Urinary bladder (tissue), 4 donors: ENCODE measurements around the gene PLB1. TPM values are rescaled to one million over a fixed set of nuclear protein-coding genes. Genes with fewer than 3 reads are reported as not detected.

Experiments used
- DNase-seq: peaks from one replicate; pipeline ENCODE4 v3.0.0-alpha.2; 2015; ENCODE audit errors: extremely low spot score
- H3K27ac ChIP-seq: one replicate; pipeline ENCODE4 v1.5.1; 2013; ENCODE audit warnings: low read depth, mild to moderate bottlenecking, moderate library complexity
- H3K36me3 ChIP-seq: one replicate; pipeline ENCODE4 v1.6.1; 2013; ENCODE audit warnings: mild to moderate bottlenecking, moderate library complexity; ENCODE audit not compliant: insufficient read depth
- H3K4me1 ChIP-seq: one replicate; pipeline ENCODE4 v1.6.1; 2013; ENCODE audit warnings: mild to moderate bottlenecking, moderate library complexity; ENCODE audit not compliant: insufficient read depth
- H3K4me3 ChIP-seq: one replicate; pipeline ENCODE4 v1.5.1; 2013; ENCODE audit warnings: low read depth, low read length
- WGBS: extraction: QIAGEN DNeasy Blood & Tissue Kit; methylation state at CpG from one replicate; pipeline ENCODE4 v1.1.7; 2013; 5-methylcytosine and 5-hydroxymethylcytosine counted together
- polyA plus RNA-seq: library from polyadenylated mRNA; stranded (reverse); fragments of 200-250 nt; gene quantifications from one replicate; pipeline ENCODE4 v1.2.3, GENCODE V29; 2013
- total RNA-seq: library from RNA; depleted of rRNA; stranded (reverse); fragments of >200 nt; gene quantifications from one replicate; pipeline ENCODE4 v1.2.3, GENCODE V29; 2014
- donor health status: healthy with polysubstance abuse.
- donor health status: healthy.

The PLB1 gene
- total and polyA plus RNA-seq, 2 donors: 4.7 to 5.0 TPM

DNA sequence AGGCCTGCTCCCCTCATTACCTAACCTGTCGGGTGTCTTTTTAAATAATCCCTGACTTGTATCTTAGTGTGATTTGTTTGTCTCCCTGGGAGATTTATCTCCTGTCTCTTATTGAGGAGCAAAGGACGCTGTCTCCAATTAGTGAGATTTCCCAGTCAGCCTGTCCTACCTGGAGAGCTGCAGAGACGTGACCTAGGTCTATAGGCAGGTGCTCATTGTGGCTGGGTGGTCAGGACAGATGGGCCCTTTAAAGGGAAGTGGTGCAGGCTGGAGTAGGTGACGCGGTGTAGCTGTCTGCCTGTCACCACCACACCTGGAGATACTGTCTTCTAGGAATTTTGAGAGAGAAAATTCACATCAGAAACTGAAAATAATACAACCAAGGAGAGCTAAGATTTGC lies 28.0 kb downstream of the PLB1 start:
- Histone ChIP-seq H3K27ac (no peak overlapping the region), H3K36me3 (no peaks in the 10 kb centered on the region), H3K4me1 (no peaks in the 10 kb centered on the region), H3K4me3 (no peak overlapping the region)
- 68% methylated on average over 5 of the region's 5 CpGs for WGBS
- no peak for DNase-seq

DNA sequence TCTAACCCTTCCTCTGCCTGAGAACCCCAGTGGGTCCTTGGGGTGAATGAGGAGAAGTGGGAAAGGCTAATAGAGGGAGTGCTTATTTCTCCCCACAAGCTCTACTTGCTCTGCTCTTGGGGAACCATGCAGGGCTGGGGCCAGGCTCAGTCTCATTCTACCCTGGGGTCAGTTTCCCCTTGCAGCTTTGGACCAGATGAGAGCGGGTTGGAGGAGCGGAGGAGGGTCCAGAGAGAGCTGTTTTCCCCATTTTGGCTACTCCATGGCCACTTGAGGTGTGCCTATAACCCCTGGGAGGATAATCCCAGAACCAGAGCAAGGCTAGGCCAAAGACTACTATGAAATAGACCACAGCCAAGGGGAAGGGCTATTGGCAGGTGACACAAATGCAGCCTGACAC lies 29.6 kb downstream of the PLB1 start:
- Histone ChIP-seq H3K4me1 (no peaks in the 10 kb centered on the region), H3K36me3 (no peaks in the 10 kb centered on the region), H3K4me3 (no peak overlapping the region), H3K27ac (no peak overlapping the region)
- 100% methylated on average over 2 of the region's 2 CpGs for WGBS
- no peak for DNase-seq

DNA sequence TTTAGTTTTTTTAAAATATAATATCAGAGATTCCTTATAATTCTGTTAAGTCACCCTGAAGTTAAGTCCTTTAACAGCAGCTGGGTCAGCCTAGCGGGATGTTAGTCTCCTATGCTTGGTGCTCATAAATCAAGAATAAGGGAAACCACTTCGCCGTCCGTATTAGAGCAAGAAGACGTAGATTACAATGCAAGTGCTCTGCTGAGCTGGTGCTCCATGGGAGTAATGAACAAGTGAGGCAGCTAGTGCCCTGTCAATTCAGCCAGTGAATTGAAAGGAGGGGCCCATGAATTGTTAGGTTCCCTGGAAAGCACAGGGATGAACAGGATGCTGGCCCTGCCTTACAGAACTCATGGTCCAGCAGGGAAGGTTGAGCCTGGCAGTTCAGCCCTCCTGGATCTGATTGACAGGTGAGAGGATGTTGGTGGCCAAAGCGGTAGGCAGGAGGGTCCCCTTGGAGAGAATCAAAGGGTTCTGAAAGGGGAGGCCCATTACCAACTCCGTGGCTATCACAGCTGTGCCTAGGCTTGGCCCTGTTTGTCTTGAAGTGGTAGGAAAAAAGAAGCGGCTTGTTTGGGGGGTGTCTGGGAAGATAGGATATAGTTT lies 30.8 kb downstream of the PLB1 start:
- no peaks in the 10 kb centered on the region for H3K36me3 ChIP-seq
- H3K4me3 ChIP-seq: no peak overlapping the region
- no peak for DNase-seq
- no peak overlapping the region for H3K27ac ChIP-seq
- WGBS: 92% methylated on average over 8 of the region's 8 CpGs
- no peaks in the 10 kb centered on the region for H3K4me1 ChIP-seq

DNA sequence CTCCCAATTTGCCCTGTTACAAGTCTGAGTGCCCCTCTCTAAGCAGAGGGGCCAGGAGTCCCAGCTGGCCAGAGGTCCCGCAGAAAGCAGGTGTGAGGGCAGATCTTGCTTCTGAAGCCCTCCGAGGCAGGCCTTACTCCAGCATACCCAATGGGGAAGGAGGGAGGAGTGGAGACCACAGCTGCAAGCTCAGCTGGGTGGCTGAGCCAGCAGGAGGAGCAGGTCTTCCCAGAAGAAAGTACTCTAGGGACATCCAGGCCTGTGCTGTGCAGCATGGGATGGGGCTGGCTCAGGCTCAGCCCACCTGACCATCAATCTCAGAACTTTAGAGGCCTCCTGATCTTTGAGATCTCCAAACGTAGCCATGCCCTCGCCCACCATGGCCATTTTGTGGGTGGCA lies 31.3 kb downstream of the PLB1 start:
- Histone ChIP-seq H3K4me1 (no peaks in the 10 kb centered on the region), H3K4me3 (no peak overlapping the region), H3K36me3 (no peaks in the 10 kb centered on the region), H3K27ac (no peak overlapping the region)
- WGBS: 90% methylated on average over 4 of the region's 4 CpGs
- DNase-seq: no peak

DNA sequence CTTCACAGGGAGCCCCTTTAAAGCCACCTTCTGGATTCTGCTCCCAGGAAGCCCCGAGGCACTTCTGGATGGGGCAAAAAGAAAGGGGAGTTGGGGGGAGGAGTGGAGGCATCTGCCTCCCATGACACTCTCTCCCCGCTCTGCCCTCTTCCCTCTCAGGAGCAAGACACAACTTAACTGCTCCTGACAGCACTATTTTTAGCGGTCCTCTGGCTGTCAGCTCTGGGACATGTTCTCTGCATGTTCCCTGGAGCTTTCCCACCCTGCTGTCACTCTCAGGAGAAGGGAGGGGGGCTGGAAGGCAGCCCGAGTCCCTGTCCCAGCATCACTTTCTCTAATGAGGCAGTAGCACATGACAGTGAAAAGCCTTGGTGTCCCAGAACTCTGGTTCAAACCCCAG lies 32.3 kb downstream of the PLB1 start:
- no peaks in the 10 kb centered on the region for H3K4me1 ChIP-seq
- no peak overlapping the region for H3K4me3 ChIP-seq
- DNase-seq: no peak
- no peak overlapping the region for H3K27ac ChIP-seq
- WGBS: 40% methylated on average over 4 of the region's 4 CpGs
- H3K36me3 ChIP-seq: no peaks in the 10 kb centered on the region

DNA sequence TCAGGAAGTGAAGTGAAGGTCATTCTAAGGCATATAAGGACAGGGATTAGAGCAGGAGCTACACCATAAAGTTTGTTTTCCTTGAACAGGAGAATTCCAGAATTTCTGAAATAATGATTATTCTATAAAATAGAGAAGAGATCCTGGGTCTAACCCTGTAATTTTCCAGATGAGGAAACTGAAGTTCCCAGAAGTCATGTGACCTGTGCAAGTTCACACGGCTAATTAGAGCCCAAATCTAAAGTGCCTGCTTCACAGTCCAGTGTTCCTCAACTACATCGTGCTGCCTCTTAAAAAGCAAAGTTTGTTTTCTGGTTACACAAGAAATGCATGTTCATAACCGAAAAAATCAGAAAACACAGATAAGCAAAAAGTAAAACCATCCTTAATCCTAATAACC lies 34.9 kb downstream of the PLB1 start:
- Histone ChIP-seq H3K36me3 (no peaks in the 10 kb centered on the region), H3K4me1 (no peaks in the 10 kb centered on the region), H3K4me3 (no peak overlapping the region), H3K27ac (no peak overlapping the region)
- 77% methylated on average over 3 of the region's 3 CpGs for WGBS
- DNase-seq: no peak

DNA sequence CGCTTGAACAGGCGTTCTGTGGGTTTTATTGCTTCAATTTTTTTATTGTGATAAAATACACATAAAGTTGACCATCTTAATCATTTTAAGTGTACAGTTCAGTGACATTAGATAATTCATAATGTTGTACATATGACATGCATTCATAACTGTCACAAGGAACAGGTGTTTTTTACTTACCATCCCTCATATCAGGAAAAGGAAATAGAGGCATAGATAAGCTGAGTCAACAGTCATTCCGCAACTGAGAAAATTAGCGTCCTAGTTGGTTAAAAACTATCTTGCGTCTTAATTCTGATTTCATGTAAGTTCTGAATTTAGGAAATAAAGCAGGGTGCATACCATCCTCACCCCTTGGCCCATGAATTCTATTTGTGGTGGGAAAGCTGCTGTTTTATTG lies 36.5 kb downstream of the PLB1 start:
- no peak overlapping the region for H3K4me3 ChIP-seq
- H3K27ac ChIP-seq: no peak overlapping the region
- WGBS: 67% methylated on average over 5 of the region's 5 CpGs
- H3K36me3 ChIP-seq: no peaks in the 10 kb centered on the region
- no peaks in the 10 kb centered on the region for H3K4me1 ChIP-seq
- no peak for DNase-seq

DNA sequence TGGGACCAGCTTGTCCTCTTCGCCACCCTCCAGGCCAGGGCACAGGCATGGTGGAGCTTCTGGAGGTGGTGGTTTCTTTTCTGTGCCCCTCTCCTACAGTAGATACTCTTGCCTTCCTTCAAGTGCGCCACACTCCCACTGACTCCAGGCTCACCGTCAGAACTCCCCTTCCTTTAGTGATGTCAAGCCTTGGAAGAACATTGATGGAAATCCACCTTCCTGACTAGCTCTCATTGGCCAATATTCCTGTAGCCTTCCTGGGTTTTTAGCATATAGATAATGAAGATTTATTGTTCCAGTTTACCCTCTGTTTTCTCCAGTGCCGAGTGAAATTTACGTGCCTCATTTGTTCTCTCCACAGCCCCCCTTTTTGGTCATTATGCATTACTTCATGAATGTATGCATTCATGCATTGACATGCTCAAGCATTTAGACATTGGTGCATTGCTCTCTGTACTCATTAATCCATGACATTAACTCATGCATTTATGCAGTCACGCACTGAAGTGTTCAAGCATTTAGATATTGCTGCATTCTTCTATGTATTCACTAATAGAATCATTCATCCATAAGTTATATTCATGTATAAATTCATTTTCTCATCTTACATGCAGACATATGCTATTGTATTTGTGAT lies 37.3 kb downstream of the PLB1 start:
- no peak overlapping the region for H3K4me3 ChIP-seq
- DNase-seq: no peak
- 78% methylated on average over 6 of the region's 6 CpGs for WGBS
- H3K4me1 ChIP-seq: no peaks in the 10 kb centered on the region
- no peaks in the 10 kb centered on the region for H3K36me3 ChIP-seq
- no peak overlapping the region for H3K27ac ChIP-seq

DNA sequence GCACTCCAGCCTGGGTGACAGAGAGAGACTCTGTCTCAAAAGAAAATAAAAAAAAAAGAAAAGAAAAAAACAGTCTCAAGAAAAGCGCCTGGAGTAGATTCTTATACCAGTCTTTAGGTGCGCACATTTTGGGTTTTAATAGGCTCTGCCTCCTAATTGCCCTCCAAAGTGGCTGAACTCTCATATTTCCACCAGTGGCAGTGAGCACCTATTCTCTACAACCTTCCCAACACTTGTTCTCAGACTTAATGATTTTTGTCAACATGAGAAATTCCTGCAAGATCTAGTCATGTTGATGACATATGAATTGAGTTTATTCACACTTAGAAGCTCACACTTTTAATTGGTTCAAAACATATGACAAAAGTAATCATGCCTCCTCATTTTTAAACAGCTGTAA lies 39.0 kb downstream of the PLB1 start:
- Histone ChIP-seq H3K27ac (no peak overlapping the region), H3K4me3 (no peak overlapping the region), H3K36me3 (no peaks in the 10 kb centered on the region), H3K4me1 (no peaks in the 10 kb centered on the region)
- no peak for DNase-seq
- WGBS: 96% methylated on average over 2 of the region's 2 CpGs

DNA sequence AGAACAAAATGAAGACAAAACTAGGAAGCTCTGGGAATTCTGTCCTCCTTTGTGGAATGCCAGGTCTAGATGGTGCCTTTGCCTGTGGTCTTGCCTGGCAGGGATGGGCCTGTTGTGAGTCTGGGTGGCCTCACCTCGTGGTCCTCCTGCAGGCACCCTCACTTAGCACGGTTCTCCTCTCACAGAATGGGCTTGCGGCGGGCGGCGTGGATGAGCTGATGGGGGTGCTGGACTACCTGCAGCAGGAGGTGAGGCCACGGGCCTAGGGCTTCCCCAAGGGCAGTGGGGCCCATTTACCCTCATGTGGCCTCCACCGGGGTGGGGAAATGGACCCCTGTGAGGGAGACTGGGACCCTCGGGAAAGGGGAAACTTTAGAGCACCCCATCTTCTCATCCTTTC lies 42.3 kb downstream of the PLB1 start:
- WGBS: 93% methylated on average over 9 of the region's 9 CpGs
- DNase-seq: no peak

DNA sequence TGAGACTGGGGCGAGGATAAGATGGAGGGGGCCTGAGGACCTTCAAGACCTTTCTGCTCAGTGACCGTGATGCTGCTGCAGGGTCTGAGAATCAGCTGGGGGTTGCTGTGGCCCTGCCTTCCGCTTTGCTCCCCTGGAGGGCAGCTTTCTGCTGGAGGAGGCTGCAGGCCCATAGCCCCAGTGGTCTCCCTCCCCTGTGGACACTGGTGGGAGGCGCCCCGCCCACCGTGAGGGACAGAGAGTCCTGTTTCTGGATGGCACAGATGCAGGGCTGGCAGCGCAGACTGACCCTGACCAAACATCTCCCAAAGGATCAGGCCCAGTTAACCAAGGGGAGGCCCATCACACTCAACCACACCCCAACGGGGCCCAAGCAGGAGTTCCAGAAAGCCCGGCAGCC lies 42.8 kb downstream of the PLB1 start:
- H3K4me1 ChIP-seq: no peaks in the 10 kb centered on the region
- H3K27ac ChIP-seq: no peak overlapping the region
- WGBS: 92% methylated on average over 9 of the region's 9 CpGs
- no peak for DNase-seq
- H3K4me3 ChIP-seq: no peak overlapping the region
- H3K36me3 ChIP-seq: no peaks in the 10 kb centered on the region

More for the DNA sequence above, 42.3 kb downstream of the PLB1 start:
- H3K27ac ChIP-seq: no peak overlapping the region
- H3K4me1 ChIP-seq: no peaks in the 10 kb centered on the region
- no peaks in the 10 kb centered on the region for H3K36me3 ChIP-seq
- no peak overlapping the region for H3K4me3 ChIP-seq

DNA sequence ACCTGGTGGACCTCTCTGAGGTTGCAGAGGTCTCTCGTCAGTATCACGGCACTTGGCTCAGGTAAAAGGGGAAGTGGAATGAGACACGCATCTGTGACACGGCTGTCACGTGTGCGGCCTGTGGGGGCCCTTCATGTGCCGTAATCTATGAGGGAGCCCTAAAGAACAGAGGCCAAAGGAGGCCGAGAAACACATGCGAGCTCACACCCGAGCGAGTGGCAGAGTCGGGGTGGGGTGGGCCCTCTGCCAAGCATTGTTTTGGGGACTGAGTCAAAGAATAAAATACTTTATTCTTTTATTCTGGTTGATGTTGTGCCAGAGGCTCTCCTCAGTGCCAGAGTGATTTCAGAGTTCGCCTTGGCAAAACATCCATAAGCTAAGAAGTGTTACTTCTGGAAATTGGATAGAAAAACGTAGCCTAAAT lies 43.3 kb downstream of the PLB1 start:
- Histone ChIP-seq H3K27ac (no peak overlapping the region), H3K4me3 (no peak overlapping the region), H3K36me3 (no peaks in the 10 kb centered on the region), H3K4me1 (no peaks in the 10 kb centered on the region)
- 75% methylated on average over 14 of the region's 14 CpGs for WGBS
- no peak for DNase-seq

DNA sequence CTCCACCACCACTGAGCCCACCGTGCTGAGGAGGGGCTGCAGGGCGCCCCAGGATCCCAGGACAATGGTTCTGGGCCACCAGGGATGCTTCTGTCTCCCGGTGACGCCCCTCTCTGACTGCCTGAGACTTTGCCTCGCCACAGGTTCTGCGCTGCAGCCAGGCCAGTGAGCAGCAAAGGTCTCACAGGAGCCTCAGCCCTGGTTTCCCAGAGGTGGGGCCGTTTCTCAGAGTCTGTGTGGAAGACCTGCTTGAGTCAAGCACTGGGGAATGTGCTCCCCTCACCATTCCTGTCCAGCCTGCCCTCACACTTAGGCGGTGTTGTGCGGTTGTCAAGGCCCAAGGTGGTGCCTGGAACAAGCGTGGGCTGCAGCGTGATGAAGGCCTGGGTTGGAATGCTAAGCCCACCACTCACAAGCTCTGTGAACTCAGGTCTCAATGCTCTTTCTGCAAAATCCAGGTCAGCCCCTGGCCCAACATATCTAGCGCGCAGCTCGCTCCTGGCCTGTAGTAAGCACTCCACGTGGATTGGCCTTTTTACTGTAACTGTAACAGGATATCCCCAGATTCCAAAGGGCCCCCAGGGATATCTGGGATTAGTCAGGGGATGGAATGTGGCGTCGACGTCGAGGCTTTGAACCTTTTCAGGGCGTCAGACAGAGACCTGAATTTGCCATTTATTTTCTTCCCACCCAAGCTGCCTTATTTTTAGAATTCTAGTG lies 47.6 kb downstream of the PLB1 start:
- WGBS: 75% methylated on average over 20 of the region's 20 CpGs
- H3K27ac ChIP-seq: no peak overlapping the region
- no peak for DNase-seq
- H3K36me3 ChIP-seq: no peaks in the 10 kb centered on the region
- H3K4me3 ChIP-seq: no peak overlapping the region
- H3K4me1 ChIP-seq: no peaks in the 10 kb centered on the region

DNA sequence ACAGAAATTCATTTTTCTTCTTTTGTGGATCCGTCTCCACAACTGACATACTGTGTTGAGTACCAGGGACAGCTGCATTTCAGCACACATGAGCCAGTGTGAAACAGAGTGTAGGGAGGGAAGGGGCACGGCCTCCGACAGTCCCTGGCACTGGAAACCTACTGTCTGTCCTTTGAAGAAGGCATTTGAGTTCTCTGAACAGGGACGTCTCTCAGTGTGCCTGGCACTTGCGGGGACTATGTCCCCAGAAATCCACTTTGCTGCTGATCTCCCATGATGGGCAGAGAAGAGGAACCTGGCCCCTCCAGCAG lies 48.1 kb downstream of the PLB1 start:
- no peaks in the 10 kb centered on the region for H3K4me1 ChIP-seq
- no peak overlapping the region for H3K4me3 ChIP-seq
- H3K36me3 ChIP-seq: no peaks in the 10 kb centered on the region
- WGBS: 75% methylated on average over 5 of the region's 5 CpGs
- H3K27ac ChIP-seq: no peak overlapping the region
- DNase-seq: no peak
